BLaER1 treated with 17β-estradiol and CSF1 and Interleukin-3, amounts not matched to agents 10 nM and 100 nM (cell line): Measurements from ENCODE around the gene PIANP.

Experiments used
- H3K27ac ChIP-seq, 11 experiments: shearing (Covaris generic); formaldehyde crosslinking; 2 replicates each; pipeline ENCODE4 v1.8.1; 2022
- H3K27me3 ChIP-seq, 11 experiments: shearing (Covaris generic); formaldehyde crosslinking; 2 replicates each; pipeline ENCODE4 v1.8.1; 2022
- H3K36me3 ChIP-seq, 11 experiments: shearing (Covaris generic); formaldehyde crosslinking; 2 replicates each; pipeline ENCODE4 v1.8.1; 2022
- H3K4me1 ChIP-seq, 10 experiments: shearing (Covaris generic); formaldehyde crosslinking; 2 replicates each; pipeline ENCODE4 v1.8.1; 2022
- H3K4me2 ChIP-seq, 11 experiments: shearing (Covaris generic); formaldehyde crosslinking; 2 replicates each; pipeline ENCODE4 v1.8.1; 2022
- H3K4me3 ChIP-seq, 10 experiments: shearing (Covaris generic); formaldehyde crosslinking; 2 replicates each; pipeline ENCODE4 v1.8.1; 2022
- H3K9ac ChIP-seq, 11 experiments: shearing (Covaris generic); formaldehyde crosslinking; 2 replicates each; pipeline ENCODE4 v1.8.1; 2022
- H3K9me3 ChIP-seq, 11 experiments: shearing (Covaris generic); formaldehyde crosslinking; replicated peaks in 1 of 11; 2 replicates each; pipeline ENCODE4 v1.8.1; 2022
- H4K20me1 ChIP-seq, 11 experiments: shearing (Covaris generic); formaldehyde crosslinking; 2 replicates each; pipeline ENCODE4 v1.8.1; 2022
- Cebpa-rat ChIP-seq, 11 experiments: shearing (Covaris generic); IDR thresholded peaks; 2 replicates each; pipeline ENCODE4 v1.8.1; 2022

PIANP gene

DNA sequence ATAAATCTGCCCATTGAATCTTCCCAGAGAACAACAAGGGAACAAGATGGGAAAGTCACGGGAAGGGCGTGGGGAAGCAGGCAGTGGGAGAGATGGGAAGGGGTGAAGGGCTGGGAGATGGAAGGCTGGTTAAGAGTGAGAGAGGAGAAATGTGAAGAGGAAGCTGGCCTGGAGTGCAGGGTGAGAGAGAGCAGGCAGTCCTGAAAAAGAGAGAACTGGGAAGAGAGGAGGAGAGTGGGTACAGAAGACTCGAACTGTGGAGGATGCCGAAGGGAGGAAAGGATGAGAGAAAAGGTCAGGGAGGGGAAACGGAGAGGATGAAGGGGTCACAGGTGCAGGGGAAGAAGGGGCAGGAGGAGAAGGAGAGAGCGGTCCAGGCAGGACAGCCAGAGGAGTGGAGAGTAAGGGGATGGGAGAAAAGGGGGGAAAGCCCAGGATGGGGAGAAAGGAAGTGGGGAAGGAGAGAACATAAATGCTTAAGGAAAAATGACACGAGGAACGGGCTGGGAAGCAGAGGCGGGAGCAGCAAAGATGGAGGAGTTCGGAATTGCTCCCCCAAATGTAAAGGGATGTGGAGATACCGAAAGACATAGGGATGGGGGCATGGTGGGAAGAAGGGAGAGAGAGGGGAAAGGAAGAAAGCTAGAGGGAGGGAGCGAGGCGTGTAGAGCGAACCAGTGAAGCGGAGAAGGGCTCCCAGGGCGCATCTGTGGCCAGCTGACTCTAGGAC, 1.2 kb downstream of the PIANP start:
- peaks cover 0 to 26% (median 4%) of the 10 kb centered on the region in 11 experiments; a peak in 11 of 22 replicates for H4K20me1 ChIP-seq
- H3K4me2 ChIP-seq, result peak overlapping the region; percentile 90 to 99 (median 97)
- no peak for TF ChIP-seq Cebpa-rat (IDR thresholded peaks at IDR 0.05)
- H3K36me3 ChIP-seq, result no peaks in the 10 kb centered on the region
- peak overlapping the region; percentile 50 to 74 (median 63) for H3K4me3 ChIP-seq
- H3K27me3 ChIP-seq, result peaks cover 0 to 48% (median 18%) of the 10 kb centered on the region in 11 experiments; a peak in 16 of 22 replicates
- H3K27ac ChIP-seq, result peak overlapping the region in 3 of 11 experiments; percentile 9 to 45 (median 39); a peak in 2 of 22 replicates
- no peaks in the 10 kb centered on the region for H3K9me3 ChIP-seq
- peak overlapping the region in 9 of 11 experiments; percentile 27 to 77 (median 67); a peak in 12 of 22 replicates for H3K9ac ChIP-seq
- peaks cover 61 to 77% (median 72%) of the 10 kb centered on the region in 10 experiments for H3K4me1 ChIP-seq

DNA sequence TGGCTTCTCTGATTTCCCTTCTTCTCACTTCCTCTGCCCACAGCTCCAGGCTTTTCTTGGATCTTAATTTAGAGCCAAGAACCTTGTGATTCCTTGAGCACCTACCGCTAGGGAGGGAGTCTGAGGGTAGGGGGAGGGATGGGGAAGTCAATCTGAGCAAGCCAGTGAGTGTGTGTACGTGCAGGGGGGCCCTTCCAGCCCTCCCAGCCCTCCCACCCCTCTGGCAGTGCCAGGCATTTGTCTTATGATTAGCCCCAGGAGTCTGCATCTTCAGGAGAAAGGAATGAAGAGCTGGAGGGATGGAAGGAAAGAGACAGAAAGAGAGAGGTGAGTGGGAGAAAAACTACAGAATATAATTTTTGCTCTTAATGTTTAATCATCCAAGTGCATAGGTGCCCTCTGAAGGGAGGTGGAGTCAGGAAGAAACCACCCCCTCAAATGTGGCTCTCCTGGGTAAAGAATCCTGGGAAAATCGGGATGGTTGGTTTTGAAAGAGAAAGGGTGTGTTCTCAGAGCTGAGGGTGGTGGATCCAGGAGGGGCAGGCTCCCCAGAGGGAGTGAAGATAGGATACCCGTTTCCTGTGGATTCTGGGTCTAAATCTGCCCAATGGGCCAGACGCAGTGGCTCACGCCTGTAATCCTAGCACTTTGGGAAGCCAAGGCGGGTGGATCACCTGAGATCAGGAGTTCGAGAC, 2.1 kb downstream of the PIANP start:
- peaks cover 0 to 39% (median 18%) of the 10 kb centered on the region in 11 experiments; a peak in 16 of 22 replicates for H3K27me3 ChIP-seq
- peak overlapping the region; percentile 71 to 99 (median 97) for H3K4me2 ChIP-seq
- peaks cover 0 to 26% (median 4%) of the 10 kb centered on the region in 11 experiments; a peak in 11 of 22 replicates for H4K20me1 ChIP-seq
- no peak for TF ChIP-seq Cebpa-rat (IDR thresholded peaks at IDR 0.05)
- H3K4me3 ChIP-seq, result peak overlapping the region in 1 of 10 experiments; percentile 15; a peak in 3 of 20 replicates
- H3K4me1 ChIP-seq, result peaks cover 67 to 80% (median 75%) of the 10 kb centered on the region in 10 experiments
- no peaks in the 10 kb centered on the region for H3K9me3 ChIP-seq
- H3K9ac ChIP-seq, result peak overlapping the region in 6 of 11 experiments; percentile 6 to 66 (median 60); a peak in 9 of 22 replicates
- H3K27ac ChIP-seq, result peak overlapping the region in 4 of 11 experiments; percentile 59 to 74 (median 70); a peak in 8 of 22 replicates
- H3K36me3 ChIP-seq, result no peaks in the 10 kb centered on the region

- H3K27ac ChIP-seq, result peak overlapping the region in 6 of 11 experiments; percentile 53 to 74 (median 64); a peak in 12 of 22 replicates
- H3K36me3 ChIP-seq, result no peaks in the 10 kb centered on the region
- no peak for TF ChIP-seq Cebpa-rat (IDR thresholded peaks at IDR 0.05)
- peak overlapping the region; percentile 71 to 99 (median 93) for H3K4me2 ChIP-seq
- H3K27me3 ChIP-seq, result peaks cover 0 to 36% (median 18%) of the 10 kb centered on the region in 11 experiments; a peak in 16 of 22 replicates
- no peaks in the 10 kb centered on the region for H3K9me3 ChIP-seq
- H3K9ac ChIP-seq, result peak overlapping the region in 7 of 11 experiments; percentile 21 to 66 (median 59); a peak in 11 of 22 replicates
- H3K4me1 ChIP-seq, result peaks cover 67 to 85% (median 75%) of the 10 kb centered on the region in 10 experiments
- peaks cover 0 to 26% (median 4%) of the 10 kb centered on the region in 11 experiments; a peak in 11 of 22 replicates for H4K20me1 ChIP-seq
- H3K4me3 ChIP-seq, result peak overlapping the region in 2 of 10 experiments; percentile 29 to 31; a peak in 4 of 20 replicates
These were observed 2.8 kb downstream of the PIANP start for GRCh38 chr12:6697584-6698351.

- Histone ChIP-seq H3K9ac (peak overlapping the region in 7 of 11 experiments; percentile 21 to 66 (median 59); a peak in 12 of 22 replicates), H3K27ac (peak overlapping the region in 7 of 11 experiments; percentile 27 to 74 (median 59); a peak in 12 of 22 replicates), H3K4me1 (peaks cover 67 to 93% (median 83%) of the 10 kb centered on the region in 10 experiments), H3K27me3 (peaks cover 0 to 34% (median 13%) of the 10 kb centered on the region in 11 experiments; a peak in 16 of 22 replicates), H3K9me3 (no peaks in the 10 kb centered on the region), H3K4me3 (peak overlapping the region in 3 of 10 experiments; percentile 29 to 40 (median 31); a peak in 3 of 20 replicates), H4K20me1 (peaks cover 0 to 26% (median 4%) of the 10 kb centered on the region in 11 experiments; a peak in 11 of 22 replicates), H3K4me2 (peak overlapping the region; percentile 71 to 99 (median 93)), H3K36me3 (0 out of 22 replicates have a peak, but pooled peaks cover 0 to 6% (median 0%) of the 10 kb centered on the region in 11 experiments)
- TF ChIP-seq Cebpa-rat (IDR thresholded peaks at IDR 0.05), result no peak
These were observed 3.7 kb downstream of the PIANP start for GRCh38 chr12:6696690-6697583.

DNA sequence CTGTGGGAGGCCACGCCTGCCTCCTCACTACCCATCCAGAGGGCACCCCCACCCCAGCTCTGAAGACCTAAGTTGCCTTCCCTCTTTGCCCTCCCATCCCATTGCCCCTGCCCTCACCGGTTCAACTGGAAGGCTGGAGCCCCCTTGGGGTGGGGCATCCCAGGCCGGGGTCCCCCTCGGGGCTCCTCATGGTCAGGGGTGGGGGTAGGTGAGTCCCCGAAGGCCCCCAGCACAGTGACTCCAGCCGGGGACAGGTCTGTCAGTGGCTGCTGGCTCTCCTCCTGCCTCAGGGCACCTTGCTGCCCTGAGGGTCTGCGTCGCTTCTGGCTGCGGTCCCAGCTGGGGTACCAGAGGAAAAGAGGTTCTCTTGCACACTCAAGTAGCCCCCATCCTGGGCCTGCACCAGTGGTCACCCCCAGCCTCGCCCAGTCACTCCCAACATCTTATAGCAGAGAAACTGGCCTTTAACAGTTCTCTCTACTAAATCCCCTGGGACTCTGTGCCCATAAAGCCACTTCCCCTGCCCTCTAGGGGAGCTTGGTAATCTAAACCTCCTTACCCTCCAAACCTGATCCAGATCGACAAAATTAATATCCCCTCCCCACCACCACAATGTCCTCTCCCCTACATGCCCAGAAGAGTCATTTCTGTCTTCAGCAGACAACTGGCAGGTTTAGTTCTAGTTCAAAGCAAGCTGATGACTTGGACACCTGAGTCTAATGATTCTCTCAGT, 5.1 kb downstream of the PIANP start:
- TF ChIP-seq Cebpa-rat (IDR thresholded peaks at IDR 0.05), result no peak
- Histone ChIP-seq H3K27me3 (peaks cover 0 to 19% (median 0%) of the 10 kb centered on the region in 11 experiments; a peak in 8 of 22 replicates), H3K4me2 (peak overlapping the region; percentile 71 to 99 (median 93)), H3K4me1 (peaks cover 73 to 99% (median 89%) of the 10 kb centered on the region in 10 experiments), H4K20me1 (peaks cover 0 to 26% (median 4%) of the 10 kb centered on the region in 11 experiments; a peak in 11 of 22 replicates), H3K9ac (peak overlapping the region in 9 of 11 experiments; percentile 8 to 51 (median 32); a peak in 11 of 22 replicates), H3K36me3 (0 out of 22 replicates have a peak, but pooled peaks cover 0 to 6% (median 0%) of the 10 kb centered on the region in 11 experiments), H3K27ac (peak overlapping the region in 6 of 11 experiments; percentile 11 to 57 (median 24); a peak in 8 of 22 replicates), H3K4me3 (peak overlapping the region in 2 of 10 experiments; percentile 18 to 22; a peak in 3 of 20 replicates), H3K9me3 (no peaks in the 10 kb centered on the region)

DNA sequence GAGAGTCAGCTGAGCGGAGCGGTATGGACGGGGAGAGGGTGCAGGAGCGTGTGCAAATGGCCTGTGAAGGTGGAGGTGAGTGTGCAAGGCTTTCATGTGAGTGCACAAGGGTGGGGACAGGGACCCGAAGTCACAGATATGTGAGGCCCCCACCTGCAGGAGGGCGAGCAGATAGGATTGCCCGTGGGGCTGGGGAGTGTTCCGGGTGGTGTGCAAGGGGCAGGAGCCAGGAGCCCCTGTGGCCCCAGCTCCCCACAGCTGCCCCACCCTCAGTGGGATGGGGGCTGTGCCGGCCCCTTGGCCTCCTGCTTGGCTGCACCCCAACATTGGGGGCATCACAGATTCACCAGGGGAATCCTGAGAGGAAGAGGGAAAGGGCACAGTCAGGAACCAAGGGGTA, 5.9 kb downstream of the PIANP start:
- Histone ChIP-seq H3K27ac (peak overlapping the region in 6 of 11 experiments; percentile 11 to 57 (median 24); a peak in 7 of 22 replicates), H3K4me1 (peaks cover 73 to 100% (median 89%) of the 10 kb centered on the region in 10 experiments), H3K27me3 (peaks cover 0 to 11% (median 0%) of the 10 kb centered on the region in 11 experiments; a peak in 8 of 22 replicates), H3K4me3 (peak overlapping the region in 1 of 10 experiments; percentile 18; a peak in 1 of 20 replicates), H3K36me3 (0 out of 22 replicates have a peak, but pooled peaks cover 0 to 6% (median 0%) of the 10 kb centered on the region in 11 experiments), H3K4me2 (peak overlapping the region; percentile 71 to 99 (median 93)), H3K9me3 (no peaks in the 10 kb centered on the region), H3K9ac (peak overlapping the region in 4 of 11 experiments; percentile 15 to 51 (median 38); a peak in 5 of 22 replicates), H4K20me1 (peaks cover 0 to 26% (median 4%) of the 10 kb centered on the region in 11 experiments; a peak in 11 of 22 replicates)
- TF ChIP-seq Cebpa-rat (IDR thresholded peaks at IDR 0.05), result no peak
